IMR-90 (cell line): Measurements from ENCODE around the gene USP51. TPM values are rescaled to one million over a fixed set of nuclear protein-coding genes. Genes with fewer than 3 reads are reported as not detected.

ENCODE experiments used
- ATAC-seq: fragments of 200-7000 bp; cut with Tn5 transposase; 2 replicates; pipeline ENCODE4 v1.9.1; 2020; ENCODE audit warnings: low read depth, mild to moderate bottlenecking, moderate library complexity
- BruUV-seq: library from RNA; stranded (reverse); fragments of 400-500 nt; replicated peaks from 2 replicates; lab custom pipeline; 2021; lab: Mats Ljungman, UMichigan
- CTCF ChIA-PET: fragments of 300-600 bp; formaldehyde crosslinking; extraction: SDS; loops from one replicate; lab custom pipeline; 2021; ENCODE audit warnings: antibody characterized with exemption; lab: Yijun Ruan, JAX
- POLR2A ChIA-PET: fragments of 300-600 bp; sonication (Branson Sonifier 250); formaldehyde crosslinking; loops from one replicate; lab custom pipeline; 2022; ENCODE audit warnings: antibody characterized with exemption; ENCODE audit not compliant: unreplicated experiment; lab: Charles Lee
- DNase-seq: peaks from one replicate; pipeline ENCODE4 v3.0.0; 2013
- H2AFZ ChIP-seq: replicated peaks from 2 replicates; pipeline ENCODE3; 2013; ENCODE audit warnings: low read length, mild to moderate bottlenecking; ENCODE audit not compliant: poor library complexity
- H2AK5ac ChIP-seq: 2 replicates; pipeline ENCODE4 v1.6.1; 2013; ENCODE audit warnings: low read depth, low read length, inconsistent platforms
- H2AK9ac ChIP-seq: replicated peaks from 2 replicates; pipeline ENCODE3; 2013; ENCODE audit warnings: mild to moderate bottlenecking, low read depth, low read length, moderate library complexity; ENCODE audit not compliant: poor library complexity
- H2BK120ac ChIP-seq: 2 replicates; pipeline ENCODE4 v1.6.1; 2013; ENCODE audit warnings: low read depth, low read length, inconsistent platforms
- H2BK15ac ChIP-seq: 3 replicates; pipeline ENCODE4 v1.6.1; 2013; ENCODE audit warnings: low read depth, low read length, inconsistent platforms
- H2BK20ac ChIP-seq: 2 replicates; pipeline ENCODE4 v1.6.1; 2013; ENCODE audit warnings: low read depth, mild to moderate bottlenecking, inconsistent platforms, low read length, moderate library complexity
- H2BK5ac ChIP-seq: 2 replicates; pipeline ENCODE4 v1.6.1; 2013; ENCODE audit warnings: mild to moderate bottlenecking, low read depth, low read length, inconsistent platforms; ENCODE audit not compliant: poor library complexity, severe bottlenecking
- H3K14ac ChIP-seq: replicated peaks from 2 replicates; pipeline ENCODE4 v1.6.1; 2013; ENCODE audit warnings: low read depth, low read length, inconsistent platforms
- H3K18ac ChIP-seq: 2 replicates; pipeline ENCODE4 v1.6.1; 2013; ENCODE audit warnings: low read depth, low read length, control low read depth
- H3K23ac ChIP-seq: 2 replicates; pipeline ENCODE4 v1.6.1; 2013; ENCODE audit warnings: low read depth, low read length, inconsistent platforms
- H3K27ac ChIP-seq: 2 replicates; pipeline ENCODE4 v1.5.1; 2013; ENCODE audit warnings: mild to moderate bottlenecking, control low read depth, low read length; ENCODE audit not compliant: insufficient read depth
- H3K27me3 ChIP-seq: 2 replicates; pipeline ENCODE4 v1.6.1; 2013; ENCODE audit warnings: low read length; ENCODE audit not compliant: control insufficient read depth, insufficient read depth
- H3K36me3 ChIP-seq: 2 replicates; pipeline ENCODE4 v1.6.1; 2013; ENCODE audit warnings: low read length, mixed read lengths; ENCODE audit not compliant: control insufficient read depth, insufficient read depth
- H3K4ac ChIP-seq: 2 replicates; pipeline ENCODE4 v1.6.1; 2013; ENCODE audit warnings: low read depth, low read length, inconsistent platforms
- H3K4me1 ChIP-seq: 2 replicates; pipeline ENCODE4 v1.6.1; 2013; ENCODE audit warnings: low read length, mixed read lengths; ENCODE audit not compliant: control insufficient read depth, insufficient read depth
- H3K4me2 ChIP-seq: 2 replicates; pipeline ENCODE4 v1.6.1; 2013; ENCODE audit warnings: low read depth, mild to moderate bottlenecking, control low read depth, low read length, moderate library complexity
- H3K4me3 ChIP-seq: 2 replicates; pipeline ENCODE4 v1.5.1; 2013; ENCODE audit warnings: low read depth, mild to moderate bottlenecking, control low read depth, low read length, moderate library complexity; ENCODE audit not compliant: insufficient read depth
- H3K56ac ChIP-seq: 2 replicates; pipeline ENCODE4 v1.6.1; 2013; ENCODE audit warnings: low read length, inconsistent platforms; ENCODE audit not compliant: insufficient read depth; ENCODE audit errors: extremely low read depth
- H3K79me1 ChIP-seq, 2 experiments: 2 replicates each; pipeline ENCODE4 v1.6.1; 2013; ENCODE audit warnings: low read length in 2 of 2, inconsistent platforms in 1 of 2, low read depth in 1 of 2
- H3K9ac ChIP-seq: 2 replicates; pipeline ENCODE4 v1.6.1; 2013; ENCODE audit warnings: low read depth, low read length, control low read depth
- H3K9me1 ChIP-seq: 2 replicates; pipeline ENCODE4 v1.6.1; 2013; ENCODE audit warnings: low read length, inconsistent platforms; ENCODE audit not compliant: insufficient read depth
- H3K9me3 ChIP-seq: 2 replicates; pipeline ENCODE4 v1.6.1; 2013; ENCODE audit warnings: low read length; ENCODE audit not compliant: control insufficient read depth, insufficient read depth
- H4K20me1 ChIP-seq: 2 replicates; pipeline ENCODE4 v1.6.1; 2013; ENCODE audit warnings: low read length, inconsistent platforms; ENCODE audit not compliant: insufficient read depth
- H4K5ac ChIP-seq: 2 replicates; pipeline ENCODE4 v1.6.1; 2013; ENCODE audit warnings: mild to moderate bottlenecking, low read depth, low read length, control low read depth
- H4K8ac ChIP-seq, 2 experiments: 2 replicates each; pipeline ENCODE4 v1.6.1; 2013; ENCODE audit warnings: low read depth in 2 of 2, low read length in 2 of 2, control low read depth in 1 of 2, inconsistent platforms in 1 of 2
- H4K91ac ChIP-seq: 2 replicates; pipeline ENCODE4 v1.6.1; 2013; ENCODE audit warnings: low read depth, low read length, inconsistent platforms; ENCODE audit not compliant: insufficient read depth
- CHD1 ChIP-seq: IDR thresholded peaks from 2 replicates; pipeline ENCODE4 v1.6.1; 2012; ENCODE audit warnings: low read depth, low read length, improper control_type of control experiment
- MAFK ChIP-seq: IDR thresholded peaks from 2 replicates; pipeline ENCODE4 v1.6.1; 2012; ENCODE audit warnings: low read depth, low read length, improper control_type of control experiment
- MXI1 ChIP-seq: IDR thresholded peaks from 2 replicates; pipeline ENCODE4 v1.6.1; 2012; ENCODE audit warnings: low read depth, mild to moderate bottlenecking, low read length, moderate library complexity, borderline replicate concordance
- POLR2A ChIP-seq: IDR thresholded peaks from 2 replicates; pipeline ENCODE4 v1.6.1; 2012; ENCODE audit warnings: mild to moderate bottlenecking, low read depth, low read length
- WGBS, 2 experiments: methylation state at CpG; one replicate each; pipeline versions ENCODE4 v1.1.5 to v1.1.7; 2013; ENCODE audit warnings: missing lambda C conversion rate in 2 of 2; ENCODE audit not compliant: insufficient read length in 1 of 2; ENCODE audit errors: extremely low coverage in 2 of 2; 5-methylcytosine and 5-hydroxymethylcytosine counted together
- dilution Hi-C: fragments of 300-500 bp; cut with HindIII; formaldehyde crosslinking; loops from one replicate; pipeline ENCODE4 v1.14.3; 2018; ENCODE audit warnings: low sequenced_read_pairs; ENCODE audit not compliant: unreplicated experiment
- in situ Hi-C: fragments of 300-500 bp; cut with MboI; formaldehyde crosslinking; loops from 3 replicates; pipeline ENCODE4 v1.14.3; 2019; ENCODE audit warnings: low sequenced_read_pairs, inconsistent platforms, mixed read lengths
- intact Hi-C: fragments of 100-400 bp; cut with micrococcal nuclease; formaldehyde crosslinking; loops from 2 replicates; pipeline ENCODE4 v1.10.0; 2022
- polyA plus RNA-seq, 3 experiments: library from polyadenylated mRNA; depleted of rRNA; stranded (reverse); fragments of >200 nt; gene quantifications; 2 replicates each; pipeline ENCODE4 v1.2.3, GENCODE V29; 2012; ENCODE audit warnings: low replicate concordance in 1 of 3
- total RNA-seq: library from RNA; depleted of rRNA; stranded (reverse); fragments of >200 nt; gene quantifications from 2 replicates; pipeline ENCODE4 v1.2.3, GENCODE V29; 2012

Gene USP51
- total and polyA plus RNA-seq, 2 of the 4 experiments (the other 2 are of a cell fraction), result 0.26 to 2.0 TPM

- Histone ChIP-seq H3K36me3 (no peaks in the 10 kb centered on the region), H3K4me3 (peak within 1 kb of the TSS; percentile 88), H3K9me3 (no peaks in the 10 kb centered on the region), H4K8ac (peak within 1 kb of the TSS; percentile 87 to 88), H2AFZ (peak within 1 kb of the TSS; percentile 89), H3K23ac (peak within 1 kb of the TSS; percentile 82), H3K27ac (peak within 1 kb of the TSS; percentile 84), H3K18ac (peak within 1 kb of the TSS; percentile 56), H2BK20ac (no peak within 1 kb of the TSS), H3K4me2 (peak within 1 kb of the TSS; percentile 89), H3K9me1 (no peaks in the 10 kb centered on the region), H3K14ac (peak within 1 kb of the TSS; percentile 69), H2BK120ac (no peak within 1 kb of the TSS), H3K79me1 (peaks cover 3 to 5% of the 10 kb centered on the region in 2 experiments; a peak in 2 of 4 replicates), H3K4ac (peak within 1 kb of the TSS; percentile 46), H4K5ac (peak within 1 kb of the TSS; percentile 84), H3K9ac (peak within 1 kb of the TSS; percentile 86), H2AK5ac (no peak within 1 kb of the TSS), H4K20me1 (no peaks in the 10 kb centered on the region), H2AK9ac (peak within 1 kb of the TSS; percentile 6), H3K27me3 (no peaks in the 10 kb centered on the region), H4K91ac (peak within 1 kb of the TSS; percentile 47; the same call in 1 of the 2 replicates), H3K56ac (peak within 1 kb of the TSS; percentile 46; the same call in 1 of the 2 replicates), H2BK5ac (peak within 1 kb of the TSS; percentile 57), H2BK15ac (no peak within 1 kb of the TSS), H3K4me1 (no peaks in the 10 kb centered on the region)
- POLR2A ChIA-PET, result interaction anchor here (0.7 kb wide), 1 partner anchor 906 kb away, joined by 6 read pairs; no protein-coding TSS in a partner anchor
- intact Hi-C loops, result no loop called here
- CTCF ChIA-PET, result no interaction called here
- DNase-seq (peak; percentile 79), ATAC-seq (peak; percentile 91)
- TF ChIP-seq MAFK, result peak; percentile 57; the same call in 1 of the 2 replicates
- no peak for TF ChIP-seq CHD1
- peak; percentile 65 for TF ChIP-seq POLR2A
- 0 out of 2 replicates have a peak, but pooled peaks have one; percentile 46 for TF ChIP-seq MXI1
- TSS peak; percentile 94 for BruUV-seq
- dilution Hi-C loops, result no loop called here
- in situ Hi-C loops, result no loop called here
- 18% methylated on average over 12 of the region's 43 CpGs; no CpG with 5 or more reads in 1 of the 2 experiments for WGBS, 2 experiments
Measured at GRCh38 chrX:55451990-55452832, 37.4 kb downstream of the USP51 start, which contains the start of gene MAGEH1. MAGEH1 (plus strand) TSS chrX:55452127; CDS start chrX:55452375, 248 bp downstream.
